ENCODE results near the gene GAGE10. TPM values are rescaled to one million over a fixed set of nuclear protein-coding genes. Genes with fewer than 3 reads are reported as not detected.

GAGE10 gene
- total RNA-seq, 1 donor from 2014 or later, result not detected

- Mint-ChIP-seq H3K4me1 (ENCODE audit: low read depth) (peaks cover 12% of the 10 kb centered on the region), H3K36me3 (ENCODE audit: insufficient read depth) (peaks cover 5% of the 10 kb centered on the region), H3K27me3 (no peaks in the 10 kb centered on the region), H3K4me3 (ENCODE audit: low read depth) (no peak overlapping the region), H3K9me3 (ENCODE audit: low read depth) (peaks cover 32% of the 10 kb centered on the region), H3K27ac (no peak overlapping the region)
- TF ChIP-seq, protein P1, sequence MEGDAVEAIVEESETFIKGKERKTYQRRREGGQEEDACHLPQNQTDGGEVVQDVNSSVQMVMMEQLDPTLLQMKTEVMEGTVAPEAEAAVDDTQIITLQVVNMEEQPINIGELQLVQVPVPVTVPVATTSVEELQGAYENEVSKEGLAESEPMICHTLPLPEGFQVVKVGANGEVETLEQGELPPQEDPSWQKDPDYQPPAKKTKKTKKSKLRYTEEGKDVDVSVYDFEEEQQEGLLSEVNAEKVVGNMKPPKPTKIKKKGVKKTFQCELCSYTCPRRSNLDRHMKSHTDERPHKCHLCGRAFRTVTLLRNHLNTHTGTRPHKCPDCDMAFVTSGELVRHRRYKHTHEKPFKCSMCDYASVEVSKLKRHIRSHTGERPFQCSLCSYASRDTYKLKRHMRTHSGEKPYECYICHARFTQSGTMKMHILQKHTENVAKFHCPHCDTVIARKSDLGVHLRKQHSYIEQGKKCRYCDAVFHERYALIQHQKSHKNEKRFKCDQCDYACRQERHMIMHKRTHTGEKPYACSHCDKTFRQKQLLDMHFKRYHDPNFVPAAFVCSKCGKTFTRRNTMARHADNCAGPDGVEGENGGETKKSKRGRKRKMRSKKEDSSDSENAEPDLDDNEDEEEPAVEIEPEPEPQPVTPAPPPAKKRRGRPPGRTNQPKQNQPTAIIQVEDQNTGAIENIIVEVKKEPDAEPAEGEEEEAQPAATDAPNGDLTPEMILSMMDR (IDR thresholded peaks at IDR 0.05; ENCODE audit: unreplicated experiment), result no peak
- DNase-seq (ENCODE audit: low spot score, unreplicated experiment), result no peak
These were observed 36.7 kb upstream of the GAGE10 start for GRCh38 chrX:49266523-49267445.

- Mint-ChIP-seq H3K36me3 (ENCODE audit: insufficient read depth) (peaks cover 5% of the 10 kb centered on the region), H3K27me3 (no peaks in the 10 kb centered on the region), H3K27ac (peak overlapping the region; percentile 100), H3K4me1 (ENCODE audit: low read depth) (peaks cover 17% of the 10 kb centered on the region), H3K9me3 (ENCODE audit: low read depth) (peaks cover 17% of the 10 kb centered on the region), H3K4me3 (ENCODE audit: low read depth) (peak overlapping the region; percentile 94)
- TF ChIP-seq, protein P1 (IDR thresholded peaks at IDR 0.05; ENCODE audit: unreplicated experiment), result no peak
- no peak for DNase-seq (ENCODE audit: low spot score, unreplicated experiment)
These were observed 34.8 kb upstream of the GAGE10 start for GRCh38 chrX:49268702-49269009.

- H3K36me3 Mint-ChIP-seq (ENCODE audit: insufficient read depth), result peaks cover 5% of the 10 kb centered on the region
- peak overlapping the region; percentile 100 for H3K27ac Mint-ChIP-seq
- H3K9me3 Mint-ChIP-seq (ENCODE audit: low read depth), result peaks cover 15% of the 10 kb centered on the region
- peaks cover 17% of the 10 kb centered on the region for H3K4me1 Mint-ChIP-seq (ENCODE audit: low read depth)
- no peaks in the 10 kb centered on the region for H3K27me3 Mint-ChIP-seq
- DNase-seq (ENCODE audit: low spot score, unreplicated experiment), result peak; percentile 74
- H3K4me3 Mint-ChIP-seq (ENCODE audit: low read depth), result peak overlapping the region; percentile 94
- TF ChIP-seq, protein P1 (IDR thresholded peaks at IDR 0.05; ENCODE audit: unreplicated experiment), result no peak
These were observed 34.3 kb upstream of the GAGE10 start for GRCh38 chrX:49269010-49269766.

GRCh38 chrX:49269767-49270248 is 33.6 kb upstream of the GAGE10 start, which contains the start of gene PPP1R3F:
Gene PPP1R3F (plus strand): TSS chrX:49269793. CDS start chrX:49269870, 77 bp downstream.
- Mint-ChIP-seq H3K36me3 (ENCODE audit: insufficient read depth) (peaks cover 7% of the 10 kb centered on the region), H3K27me3 (no peaks in the 10 kb centered on the region), H3K27ac (peak within 1 kb of the TSS; percentile 100), H3K4me1 (ENCODE audit: low read depth) (peaks cover 19% of the 10 kb centered on the region), H3K9me3 (ENCODE audit: low read depth) (peaks cover 17% of the 10 kb centered on the region), H3K4me3 (ENCODE audit: low read depth) (peak within 1 kb of the TSS; percentile 94)
- TF ChIP-seq, protein P1 (IDR thresholded peaks at IDR 0.05; ENCODE audit: unreplicated experiment), result no peak
- peak; percentile 78 for DNase-seq (ENCODE audit: low spot score, unreplicated experiment)

DNA sequence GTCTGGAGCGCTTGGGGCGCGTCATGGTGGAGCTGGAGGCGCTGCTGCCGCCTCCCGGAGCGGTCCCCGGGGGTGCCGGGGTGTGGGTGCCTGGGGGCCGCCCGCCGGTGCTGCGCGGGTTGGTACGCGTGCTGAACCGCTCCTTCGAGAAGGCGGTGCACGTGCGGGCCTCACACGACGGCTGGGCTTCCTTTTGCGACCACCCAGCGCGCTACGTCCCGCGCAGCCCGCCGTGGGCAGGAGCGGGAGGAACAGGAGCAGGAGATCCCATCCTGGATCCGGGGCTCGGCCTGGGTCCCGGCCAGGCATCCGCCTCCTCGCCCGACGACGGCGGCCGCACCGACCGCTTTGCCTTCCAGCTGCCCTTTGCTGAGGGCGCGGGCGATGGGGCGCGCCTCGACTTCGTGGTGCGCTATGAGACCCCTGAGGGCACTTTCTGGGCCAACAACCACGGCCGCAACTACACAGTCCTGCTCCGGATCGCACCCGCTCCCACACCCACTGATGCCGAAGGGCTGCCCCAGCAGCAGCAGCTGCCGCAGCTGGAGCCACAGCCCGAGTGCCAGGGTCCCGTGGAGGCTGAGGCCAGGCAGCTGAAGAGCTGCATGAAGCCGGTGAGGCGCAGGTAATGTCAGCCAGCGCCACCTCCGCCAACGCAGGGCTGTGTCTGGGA is 33.1 kb upstream of the GAGE10 start:
- Mint-ChIP-seq H3K9me3 (ENCODE audit: low read depth) (peaks cover 21% of the 10 kb centered on the region), H3K27ac (no peak overlapping the region), H3K4me3 (ENCODE audit: low read depth) (peak overlapping the region; percentile 66), H3K27me3 (no peaks in the 10 kb centered on the region), H3K4me1 (ENCODE audit: low read depth) (peaks cover 20% of the 10 kb centered on the region), H3K36me3 (ENCODE audit: insufficient read depth) (peaks cover 8% of the 10 kb centered on the region)
- TF ChIP-seq, protein P1 (IDR thresholded peaks at IDR 0.05; ENCODE audit: unreplicated experiment), result no peak
- no peak for DNase-seq (ENCODE audit: low spot score, unreplicated experiment)

Data from progenitor cell of endocrine pancreas (in vitro differentiated cells).